Pons (tissue), 1 donor: ENCODE data around the gene GABRR3.

Source experiments
- DNase-seq: peaks from one replicate; pipeline ENCODE4 v3.0.0-alpha.2; 2016; ENCODE audit warnings: low spot score

Gene GABRR3

GRCh38 chr3:97988784-97989568 is 46.1 kb downstream of the GABRR3 start:
- DNase-seq, result no peak

- no peak for DNase-seq
These were observed 47.8 kb downstream of the GABRR3 start for GRCh38 chr3:97987306-97987705.

- peak; percentile 72 for DNase-seq
These were observed 51.1 kb downstream of the GABRR3 start for GRCh38 chr3:97983933-97984491.

- DNase-seq, result no peak
These were observed 53.2 kb downstream of the GABRR3 start for GRCh38 chr3:97981886-97982285.

- no peak for DNase-seq
These were observed 55.5 kb downstream of the GABRR3 start for GRCh38 chr3:97979610-97980009.

GRCh38 chr3:97975466-97975865 is 59.6 kb downstream of the GABRR3 start:
- no peak for DNase-seq

- DNase-seq, result no peak
These were observed 60.1 kb downstream of the GABRR3 start for GRCh38 chr3:97974996-97975395.

GRCh38 chr3:97972976-97973375 is 62.1 kb downstream of the GABRR3 start:
- no peak for DNase-seq

- peak; percentile 58 for DNase-seq
These were observed 63.2 kb downstream of the GABRR3 start, which contains the start of gene RIOX2 for GRCh38 chr3:97971679-97972567. Gene RIOX2 (minus strand): TSS chr3:97972431. CDS start chr3:97967593, 4,838 bp downstream.

- DNase-seq, result no peak
These were observed 64.0 kb downstream of the GABRR3 start for GRCh38 chr3:97970956-97971620.

GRCh38 chr3:97970156-97970555 is 65.0 kb downstream of the GABRR3 start:
- DNase-seq, result no peak

GRCh38 chr3:97969541-97969940 is 65.6 kb downstream of the GABRR3 start:
- DNase-seq, result no peak

- no peak for DNase-seq
These were observed 66.7 kb downstream of the GABRR3 start for GRCh38 chr3:97968376-97968775.

- DNase-seq, result no peak
These were observed 67.1 kb downstream of the GABRR3 start for GRCh38 chr3:97967966-97968365.

GRCh38 chr3:97960993-97961766 is 73.9 kb downstream of the GABRR3 start:
- no peak for DNase-seq

GRCh38 chr3:97960551-97960950 is 74.6 kb downstream of the GABRR3 start:
- no peak for DNase-seq

- DNase-seq, result no peak
These were observed 75.2 kb downstream of the GABRR3 start for GRCh38 chr3:97959872-97960271.

GRCh38 chr3:97958796-97959195 is 76.3 kb downstream of the GABRR3 start:
- DNase-seq, result no peak

GRCh38 chr3:97958396-97958795 is 76.7 kb downstream of the GABRR3 start:
- no peak for DNase-seq

- DNase-seq, result no peak
These were observed 77.4 kb downstream of the GABRR3 start for GRCh38 chr3:97957617-97958311.

GRCh38 chr3:97956051-97956450 is 79.1 kb downstream of the GABRR3 start:
- DNase-seq, result no peak
